ENCODE measurements around the gene CYP2U1.

- TF ChIP-seq CTCF (conservative IDR thresholded peaks at IDR 0.05 in 1 of 2, IDR thresholded peaks at IDR 0.05 in 1 of 2; ENCODE audit: extremely low read depth in 1 of 2, insufficient read depth in 1 of 2, low read depth in 1 of 2, low read length in 2 of 2) (no peak), EZH2 (IDR thresholded peaks at IDR 0.05; ENCODE audit: borderline replicate concordance, low read length) (no peak)
Observed at GRCh38 chr4:107951551-107951950, 20.2 kb downstream of the CYP2U1 start.

Data from mammary epithelial cell (primary cell).